HepG2 (cell line): ENCODE results near the gene KIF13A. TPM values are rescaled to one million over a fixed set of nuclear protein-coding genes. Genes with fewer than 3 reads are reported as not detected.

Source experiments
- ATAC-seq: fragments of 200-7000 bp; cut with Tn5 transposase; 3 replicates; pipeline ENCODE4 v1.9.1; 2020; ENCODE audit warnings: mild to moderate bottlenecking, moderate library complexity
- BruUV-seq: library from RNA; stranded (reverse); fragments of 400-500 nt; replicated peaks from 2 replicates; lab custom pipeline; 2021; lab: Mats Ljungman, UMichigan
- CTCF ChIA-PET: fragments of 300-600 bp; formaldehyde crosslinking; extraction: SDS; loops from one replicate; lab custom pipeline; 2021; ENCODE audit warnings: low total read pairs, inconsistent platforms, low intra/inter-chr PET ratio; lab: Yijun Ruan, JAX
- POLR2A ChIA-PET: fragments of 350-600 bp; sonication (Branson Sonifier 250); formaldehyde crosslinking; loops from one replicate; lab custom pipeline; 2020; ENCODE audit warnings: antibody characterized with exemption, inconsistent platforms; lab: Yijun Ruan, JAX
- DNase-seq: peaks from one replicate; pipeline ENCODE4 v3.0.0-alpha.2; 2015; ENCODE audit warnings: low spot score
- FAIRE-seq: peaks from 3 replicates; lab custom pipeline; 2011; peaks lifted over from hg19 to GRCh38; lab: Jason Lieb, UNC
- H2AFZ ChIP-seq: one replicate; pipeline ENCODE4 v1.6.1; 2011; ENCODE audit warnings: low read length, inconsistent platforms
- H3K27ac ChIP-seq: fragments of 300-600 bp; 3 replicates; pipeline ENCODE4 v1.8.0; 2011; ENCODE audit warnings: mixed run types, mild to moderate bottlenecking, mixed read lengths, low read length, inconsistent platforms; ENCODE audit not compliant: insufficient read depth; ENCODE audit errors: extremely low read length
- H3K27me3 ChIP-seq, 2 experiments: fragments of 200-600 bp in 1 of 2; 2 replicates in 1 of 2; 3 replicates in 1 of 2; pipeline versions ENCODE4 v1.6.0 to v1.8.0; 2011; ENCODE audit warnings: low read length in 2 of 2, mild to moderate bottlenecking in 2 of 2, moderate library complexity in 2 of 2, inconsistent platforms in 1 of 2; ENCODE audit not compliant: insufficient read depth in 2 of 2, control insufficient read depth in 1 of 2
- H3K36me3 ChIP-seq, 2 experiments: fragments of 200-600 bp in 1 of 2; replicated peaks in 1 of 2; 2 replicates in 1 of 2; 3 replicates in 1 of 2; pipeline versions ENCODE4 v1.5.1 to v1.8.0; 2011; ENCODE audit warnings: low read length in 2 of 2, inconsistent platforms in 1 of 2; ENCODE audit not compliant: insufficient read depth in 2 of 2, control insufficient read depth in 1 of 2
- H3K4me1 ChIP-seq: 2 replicates; pipeline ENCODE4 v1.5.1; 2012; ENCODE audit warnings: low read length, inconsistent platforms; ENCODE audit not compliant: insufficient read depth
- H3K4me2 ChIP-seq: 2 replicates; pipeline ENCODE4 v1.6.0; 2011; ENCODE audit warnings: low read depth, low read length, inconsistent platforms
- H3K4me3 ChIP-seq, 3 experiments: fragments of 200-600 bp in 1 of 3; sonication (generic), shearing (Covaris generic) in 1 of 3; replicated peaks in 1 of 3; 2 replicates each; pipeline ENCODE4 v1.5.1; 2011 to 2016; ENCODE audit warnings: low read length in 3 of 3, inconsistent platforms in 2 of 3, low read depth in 2 of 3, mild to moderate bottlenecking in 2 of 3, control low read depth in 1 of 3, mixed read lengths in 1 of 3; ENCODE audit not compliant: insufficient read depth in 1 of 3
- H3K79me2 ChIP-seq: one replicate; pipeline ENCODE4 v1.6.1; 2011; ENCODE audit warnings: low read length, inconsistent platforms; ENCODE audit not compliant: insufficient read depth
- H3K9ac ChIP-seq: 2 replicates; pipeline ENCODE4 v1.6.0; 2011; ENCODE audit warnings: mild to moderate bottlenecking, low read depth, low read length, inconsistent platforms; ENCODE audit not compliant: insufficient read depth
- H3K9me3 ChIP-seq: 2 replicates; pipeline ENCODE4 v1.5.1; 2012; ENCODE audit warnings: mild to moderate bottlenecking, low read length
- H4K20me1 ChIP-seq: 2 replicates; pipeline ENCODE4 v1.6.0; 2011; ENCODE audit warnings: inconsistent platforms, mild to moderate bottlenecking, low read length, moderate library complexity; ENCODE audit not compliant: insufficient read depth
- CHD2 ChIP-seq: IDR thresholded peaks from 2 replicates; pipeline ENCODE4 v1.6.1; 2011; ENCODE audit warnings: low read depth, low read length, improper control_type of control experiment
- ERF ChIP-seq: IDR thresholded peaks from 2 replicates; pipeline ENCODE4 v1.6.1; 2018; ENCODE audit warnings: missing biosample characterization, missing genetic modification reagents
- GATA4 ChIP-seq: sonication (generic); IDR thresholded peaks from 2 replicates; pipeline ENCODE4 v1.6.1; 2016; ENCODE audit warnings: antibody characterized with exemption, low read depth, borderline replicate concordance
- GRHL1 ChIP-seq: sonication (generic); formaldehyde crosslinking; conservative IDR thresholded peaks from 2 replicates; pipeline ENCODE4 v1.8.0; 2022; ENCODE audit warnings: missing genetic modification reagents
- KLF16 ChIP-seq, 2 experiments: sonication (generic) in 1 of 2; formaldehyde crosslinking in 1 of 2; IDR thresholded peaks; 2 replicates each; pipeline versions ENCODE4 v1.6.1 to v1.8.0; 2016 to 2023; ENCODE audit warnings: missing genetic modification reagents in 2 of 2, missing compliant biosample characterization in 1 of 2
- MAFF ChIP-seq: IDR thresholded peaks from 2 replicates; pipeline ENCODE4 v1.6.1; 2011; ENCODE audit warnings: low read depth, low read length, improper control_type of control experiment
- MBNL3 ChIP-seq: fragments of 250-450 bp; sonication (Bioruptor Pico); conservative IDR thresholded peaks from 2 replicates; pipeline ENCODE4 v1.8.0; 2022; ENCODE audit warnings: mild to moderate bottlenecking, inconsistent platforms
- MEF2D ChIP-seq: sonication (generic); formaldehyde crosslinking; IDR thresholded peaks from 2 replicates; pipeline ENCODE4 v1.5.1; 2020; ENCODE audit warnings: mild to moderate bottlenecking, missing genetic modification reagents
- MTA1 ChIP-seq: sonication (generic); formaldehyde crosslinking; IDR thresholded peaks from 2 replicates; pipeline ENCODE4 v1.4.0; 2020; ENCODE audit warnings: missing genetic modification reagents, mild to moderate bottlenecking, borderline replicate concordance
- PCBP1 ChIP-seq: fragments of 200-400 bp; formaldehyde crosslinking; IDR thresholded peaks from 2 replicates; pipeline ENCODE4 v1.6.1; 2017; ENCODE audit warnings: mild to moderate bottlenecking, low read depth, low read length, borderline replicate concordance
- RARG ChIP-seq: sonication (generic); formaldehyde crosslinking; IDR thresholded peaks from 2 replicates; pipeline ENCODE4 v1.4.0; 2020; ENCODE audit warnings: low read depth, mild to moderate bottlenecking, missing genetic modification reagents
- RFX3 ChIP-seq: IDR thresholded peaks from 2 replicates; pipeline ENCODE4 v1.6.1; 2016; ENCODE audit warnings: missing biosample characterization, missing genetic modification reagents
- SMAD9 ChIP-seq: sonication (generic); formaldehyde crosslinking; IDR thresholded peaks from 2 replicates; pipeline ENCODE4 v1.5.1; 2020; ENCODE audit warnings: mild to moderate bottlenecking, missing genetic modification reagents
- SMYD3 ChIP-seq: sonication (generic); formaldehyde crosslinking; IDR thresholded peaks from 2 replicates; pipeline ENCODE4 v1.8.1; 2023; ENCODE audit warnings: mild to moderate bottlenecking, missing genetic modification reagents
- SP4 ChIP-seq: sonication (generic); formaldehyde crosslinking; IDR thresholded peaks from 2 replicates; pipeline ENCODE4 v1.8.1; 2023; ENCODE audit warnings: mild to moderate bottlenecking, missing genetic modification reagents
- TERF1 ChIP-seq: sonication (generic); formaldehyde crosslinking; IDR thresholded peaks from 2 replicates; pipeline ENCODE4 v1.8.0; 2022; ENCODE audit warnings: mild to moderate bottlenecking, missing genetic modification reagents, moderate library complexity
- YEATS2 ChIP-seq: sonication (generic); formaldehyde crosslinking; IDR thresholded peaks from 2 replicates; pipeline ENCODE4 v1.4.0; 2020; ENCODE audit warnings: missing genetic modification reagents, borderline replicate concordance
- ZBTB7A ChIP-seq: sonication (generic); formaldehyde crosslinking; IDR thresholded peaks from 2 replicates; pipeline ENCODE4 v1.8.0; 2022; ENCODE audit warnings: mild to moderate bottlenecking, missing genetic modification reagents
- ZC3H13 ChIP-seq: sonication (generic); formaldehyde crosslinking; IDR thresholded peaks from 2 replicates; pipeline ENCODE4 v1.8.1; 2023; ENCODE audit warnings: mild to moderate bottlenecking, missing genetic modification reagents, moderate library complexity
- ZNF10 ChIP-seq: sonication (generic); formaldehyde crosslinking; IDR thresholded peaks from 2 replicates; pipeline ENCODE4 v1.4.0; 2020; ENCODE audit warnings: mild to moderate bottlenecking, low read depth, missing genetic modification reagents, borderline replicate concordance
- ZNF33A ChIP-seq: sonication (generic); formaldehyde crosslinking; IDR thresholded peaks from 2 replicates; pipeline ENCODE4 v1.5.1; 2020; ENCODE audit warnings: missing genetic modification reagents, mild to moderate bottlenecking, moderate library complexity, borderline replicate concordance
- ZNF747 ChIP-seq: sonication (generic); formaldehyde crosslinking; IDR thresholded peaks from 2 replicates; pipeline ENCODE4 v1.8.1; 2023; ENCODE audit warnings: missing genetic modification reagents, mild to moderate bottlenecking, borderline replicate concordance
- ZNF780A ChIP-seq: sonication (generic); formaldehyde crosslinking; IDR thresholded peaks from 2 replicates; pipeline ENCODE4 v1.8.0; 2022; ENCODE audit warnings: mild to moderate bottlenecking, missing genetic modification reagents, moderate library complexity
- ZNF841 ChIP-seq: sonication (generic); formaldehyde crosslinking; IDR thresholded peaks from 2 replicates; pipeline ENCODE4 v1.8.1; 2023; ENCODE audit warnings: missing genetic modification reagents, borderline replicate concordance
- WGBS: methylation state at CpG from one replicate; pipeline ENCODE4 v1.1.6; 2017; ENCODE audit warnings: low lambda C conversion rate; 5-methylcytosine and 5-hydroxymethylcytosine counted together
- in situ Hi-C: cut with HindIII; loops from 2 replicates; pipeline ENCODE4 v1.10.0; 2017; ENCODE audit warnings: low pct_unique_long_range_greater_than_20kb; ENCODE audit not compliant: extremely low pct_ligation_motif_present
- intact Hi-C: fragments of 100-400 bp; cut with micrococcal nuclease; formaldehyde crosslinking; loops from one replicate; pipeline ENCODE4 v1.10.0; 2022; ENCODE audit not compliant: unreplicated experiment
- polyA plus RNA-seq, 8 experiments: library from polyadenylated mRNA; depleted of rRNA in 3 of 8; stranded (reverse) in 7 of 8; unstranded in 1 of 8; fragments of >200 nt; fragmentation: Illumina TruSeq in 4 of 8; extraction: Trizol in 4 of 8; gene quantifications; 2 replicates each; pipeline versions ENCODE4 v1.2.1 to v1.2.3, GENCODE V29; 2011 to 2016; ENCODE audit warnings: low read depth in 4 of 8, missing spikeins in 1 of 8, mixed read lengths in 1 of 8; ENCODE audit not compliant: insufficient read depth in 1 of 8
- total RNA-seq, 5 experiments: library from RNA; depleted of rRNA; stranded (reverse); fragments of >200 nt; fragmentation: Illumina TruSeq; extraction: Trizol; gene quantifications; 2 replicates each; pipeline ENCODE4 v1.2.3, GENCODE V29; 2016; ENCODE audit warnings: low read depth in 1 of 5

The KIF13A gene
- total and polyA plus RNA-seq, 2 of the 13 experiments (the other 11 are each of a cell fraction or from before 2014, with no cell fraction given): 21.1 to 37.2 TPM

DNA sequence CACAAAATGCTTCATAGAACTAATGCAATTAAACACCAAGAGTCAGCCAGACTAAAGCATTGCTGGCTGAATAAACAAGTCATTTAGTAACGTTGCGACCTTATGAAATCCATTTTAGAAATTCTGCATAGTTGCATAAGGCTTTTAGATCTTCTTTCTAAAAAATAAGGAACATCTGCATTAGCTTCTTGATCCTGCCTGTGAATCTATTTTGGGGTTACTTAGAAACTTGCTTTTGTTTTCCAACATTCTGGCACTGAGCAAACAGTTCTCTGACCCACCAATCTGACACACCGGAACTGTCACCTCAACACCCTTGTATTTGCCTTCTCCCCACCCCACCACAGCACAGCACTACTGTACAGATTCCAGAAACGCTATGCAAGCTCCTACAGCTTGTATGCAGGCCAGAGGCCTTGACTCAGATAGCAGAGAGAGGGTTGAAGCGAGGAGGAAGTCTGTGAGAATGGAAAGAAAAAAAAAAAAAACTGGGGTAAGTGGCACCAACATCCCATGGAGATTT, 55.0 kb downstream of the KIF13A start:
- Histone ChIP-seq H3K4me3 (peak overlapping the region in 1 of 3 experiments; percentile 26; a peak in 1 of 6 replicates), H3K27me3 (no peaks in the 10 kb centered on the region), H3K9me3 (no peaks in the 10 kb centered on the region), H2AFZ (no peak overlapping the region), H4K20me1 (no peaks in the 10 kb centered on the region), H3K27ac (peak overlapping the region; percentile 73), H3K36me3 (no peaks in the 10 kb centered on the region), H3K9ac (peak overlapping the region; percentile 54; the same call in 1 of the 2 replicates), H3K79me2 (peaks cover 18% of the 10 kb centered on the region), H3K4me2 (peak overlapping the region; percentile 48), H3K4me1 (peaks cover 68% of the 10 kb centered on the region)
- CTCF ChIA-PET: no interaction called here
- 14% methylated on average over 5 of the region's 5 CpGs for WGBS
- ATAC-seq (peak; percentile 97), FAIRE-seq (peak; percentile 83), DNase-seq (peak; percentile 92)
- intact Hi-C loops: loop anchor here (5.0 kb wide), 1 partner anchor 65 kb away; no protein-coding TSS in a partner anchor
- in situ Hi-C loops: no loop called here
- BruUV-seq: no TSS peak
- POLR2A ChIA-PET: no interaction called here
- TF ChIP-seq CHD2: no peak
- 0 out of 2 replicates have a peak, but pooled peaks have one; percentile 26 for TF ChIP-seq RFX3 (CRISPR knock-in tag)
- peak; percentile 98 for TF ChIP-seq MEF2D
- peak in 1 of 2 experiments; percentile 31; a peak in 1 of 4 replicates for TF ChIP-seq KLF16 (CRISPR knock-in tag; IDR thresholded peaks at IDR 0.05)
- no peak for TF ChIP-seq TERF1 (CRISPR knock-in tag)
- TF ChIP-seq MBNL3 (CRISPR knock-in tag): no peak
- TF ChIP-seq SMYD3 (CRISPR knock-in tag): 0 out of 2 replicates have a peak, but pooled peaks have one; percentile 74
- no peak for TF ChIP-seq ZBTB7A (CRISPR knock-in tag)
- no peak for TF ChIP-seq ZNF747 (CRISPR knock-in tag)
- no peak for TF ChIP-seq GATA4
- TF ChIP-seq GRHL1: no peak
- TF ChIP-seq ZNF841 (CRISPR knock-in tag): no peak
- TF ChIP-seq PCBP1: no peak
- no peak for TF ChIP-seq ZC3H13 (CRISPR knock-in tag)
- TF ChIP-seq ZNF10 (CRISPR knock-in tag): no peak
- no peak for TF ChIP-seq ZNF780A
- TF ChIP-seq MAFF: 0 out of 2 replicates have a peak, but pooled peaks have one; percentile 34
- no peak for TF ChIP-seq SMAD9 (CRISPR knock-in tag)
- TF ChIP-seq RARG (CRISPR knock-in tag): no peak
- TF ChIP-seq SP4: no peak
- no peak; the same call in 1 of the 2 replicates for TF ChIP-seq YEATS2 (CRISPR knock-in tag)
- no peak for TF ChIP-seq MTA1 (CRISPR knock-in tag)
- TF ChIP-seq ZNF33A (CRISPR knock-in tag): no peak
- TF ChIP-seq ERF (CRISPR knock-in tag): peak; percentile 89
